Erythroblast (primary cell): ENCODE results near the gene BCL7A.

Source experiments
- GATA1 ChIP-seq: IDR thresholded peaks from 2 replicates; pipeline ENCODE4 v1.6.1; 2011; ENCODE audit warnings: low read depth, mild to moderate bottlenecking, control low read depth, low read length, moderate library complexity
- POLR2A ChIP-seq: IDR thresholded peaks from 2 replicates; pipeline ENCODE4 v1.6.1; 2011; ENCODE audit warnings: mild to moderate bottlenecking, low read length

DNA sequence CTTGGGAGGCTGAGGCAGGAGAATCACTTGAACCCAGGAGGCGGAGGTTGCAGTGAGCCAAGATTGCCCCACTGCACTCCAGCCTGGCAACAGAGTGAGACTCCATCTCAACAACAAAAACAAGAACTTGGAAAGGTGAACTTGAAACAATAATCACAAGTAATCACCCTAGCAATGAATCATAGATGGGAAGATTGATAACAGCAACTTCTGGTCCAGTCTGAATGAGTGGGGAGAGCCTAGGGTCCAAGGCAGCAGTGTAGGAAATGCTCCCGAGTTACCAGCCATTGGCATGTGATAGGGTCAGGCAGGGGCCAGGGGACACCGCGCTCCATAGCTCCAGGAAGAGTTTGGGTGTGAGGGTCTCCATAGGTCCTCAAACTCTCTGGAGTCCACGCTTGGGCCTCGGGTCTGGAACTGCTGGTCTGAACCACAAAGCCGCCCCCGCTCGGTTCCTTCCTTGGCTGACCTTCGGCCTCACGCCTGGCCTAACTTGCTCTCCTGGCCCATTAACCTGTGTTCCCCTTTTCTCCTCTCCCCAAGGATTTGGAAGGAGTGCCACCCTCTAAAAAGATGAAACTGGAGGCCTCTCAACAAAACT, 37.0 kb downstream of the BCL7A start:
- TF ChIP-seq POLR2A = no peak
- no peak for TF ChIP-seq GATA1
